Natural killer cell (primary cell): ENCODE measurements around the gene ADAMTS20. TPM values are rescaled to one million over a fixed set of nuclear protein-coding genes. Genes with fewer than 3 reads are reported as not detected.

Experiments
- ATAC-seq, 3 donors: fragments of 150-1000 bp in 2 of 3; fragments of 200-7000 bp in 1 of 3; cut with Tn5 transposase; 1 replicate in 1 of 3; 2 replicates in 2 of 3; pipeline ENCODE4 v1.10.0; 2021; ENCODE audit warnings: mild to moderate bottlenecking in 2 of 3, moderate library complexity in 2 of 3
- DNase-seq, 2 donors: peaks; one replicate each; pipeline versions ENCODE4 v3.0.0 to v3.0.0-alpha.2; 2013 to 2021; ENCODE audit warnings: mixed read lengths in 1 of 2
- H3K27ac ChIP-seq: one replicate; pipeline ENCODE4 v1.5.1; 2013; ENCODE audit warnings: mild to moderate bottlenecking, low read length
- H3K27me3 ChIP-seq: one replicate; pipeline ENCODE4 v1.6.1; 2013; ENCODE audit warnings: low read length; ENCODE audit not compliant: control insufficient read depth, insufficient read depth
- H3K36me3 ChIP-seq: one replicate; pipeline ENCODE4 v1.6.1; 2013; ENCODE audit warnings: low read length; ENCODE audit not compliant: control insufficient read depth, insufficient read depth
- H3K4me1 ChIP-seq: one replicate; pipeline ENCODE4 v1.6.1; 2013; ENCODE audit warnings: low read length; ENCODE audit not compliant: control insufficient read depth, insufficient read depth
- H3K4me3 ChIP-seq: one replicate; pipeline ENCODE4 v1.5.1; 2013; ENCODE audit warnings: low read length
- H3K9me3 ChIP-seq: one replicate; pipeline ENCODE4 v1.6.1; 2013; ENCODE audit warnings: low read length; ENCODE audit not compliant: control insufficient read depth, insufficient read depth
- H3K27ac Mint-ChIP-seq, 2 donors: one replicate each; pipeline ENCODE4 v1.8.0; 2022; ENCODE audit warnings: mild to moderate bottlenecking in 2 of 2, mixed read lengths in 2 of 2, moderate library complexity in 1 of 2
- H3K27me3 Mint-ChIP-seq, 2 donors: one replicate each; pipeline ENCODE4 v1.8.0; 2022; ENCODE audit warnings: low read depth in 2 of 2, mixed read lengths in 2 of 2
- H3K36me3 Mint-ChIP-seq: one replicate; pipeline ENCODE4 v1.8.0; 2022; ENCODE audit warnings: mixed read lengths
- H3K4me1 Mint-ChIP-seq, 2 donors: one replicate each; pipeline ENCODE4 v1.8.0; 2022; ENCODE audit warnings: mixed read lengths in 2 of 2
- H3K4me3 Mint-ChIP-seq: one replicate; pipeline ENCODE4 v1.8.0; 2022; ENCODE audit warnings: mild to moderate bottlenecking, moderate library complexity, mixed read lengths
- H3K9me3 Mint-ChIP-seq, 2 donors: one replicate each; pipeline ENCODE4 v1.8.0; 2022; ENCODE audit warnings: mixed read lengths in 2 of 2
- WGBS: methylation state at CpG from one replicate; pipeline ENCODE4 v1.1.7; 2013; ENCODE audit warnings: missing lambda C conversion rate; ENCODE audit not compliant: insufficient coverage; 5-methylcytosine and 5-hydroxymethylcytosine counted together
- intact Hi-C: fragments of 100-400 bp; cut with micrococcal nuclease; formaldehyde crosslinking; loops from one replicate; pipeline ENCODE4 v1.14.2; 2022
- total RNA-seq, 4 donors: library from RNA; stranded (reverse); fragments of 120-200 nt in 1 of 4; gene quantifications; one replicate each; pipeline versions ENCODE4 v1.2.3 to v1.2.4, GENCODE V29; 2013 to 2022
- TF ChIP-seq, protein P1 (sequence below): fragments of 200-600 bp; IDR thresholded peaks from one replicate; pipeline ENCODE4 v1.8.0; 2022; ENCODE audit warnings: antibody characterized with exemption

The ADAMTS20 gene
- total RNA-seq, 3 donors from 2014 or later (not counting 1 experiment from before 2014, with no cell fraction given), result not detected

GRCh38 chr12:43407816-43408645 lies 144.0 kb downstream of the ADAMTS20 start:
- Histone ChIP-seq H3K27me3 (no peaks in the 10 kb centered on the region), H3K4me3 (no peak overlapping the region), H3K36me3 (no peaks in the 10 kb centered on the region), H3K4me1 (no peaks in the 10 kb centered on the region), H3K9me3 (no peaks in the 10 kb centered on the region), H3K27ac (no peak overlapping the region)
- no peak for ATAC-seq
- intact Hi-C loops, result no loop called here
- Mint-ChIP-seq H3K27me3 (no peaks in the 10 kb centered on the region), H3K4me1 (no peaks in the 10 kb centered on the region), H3K27ac (no peak overlapping the region), H3K4me3 (no peak overlapping the region), H3K9me3 (peaks cover 0 to 5% of the 10 kb centered on the region in 2 donors), H3K36me3 (no peaks in the 10 kb centered on the region)
- DNase-seq, result no peak
- TF ChIP-seq, protein P1, sequence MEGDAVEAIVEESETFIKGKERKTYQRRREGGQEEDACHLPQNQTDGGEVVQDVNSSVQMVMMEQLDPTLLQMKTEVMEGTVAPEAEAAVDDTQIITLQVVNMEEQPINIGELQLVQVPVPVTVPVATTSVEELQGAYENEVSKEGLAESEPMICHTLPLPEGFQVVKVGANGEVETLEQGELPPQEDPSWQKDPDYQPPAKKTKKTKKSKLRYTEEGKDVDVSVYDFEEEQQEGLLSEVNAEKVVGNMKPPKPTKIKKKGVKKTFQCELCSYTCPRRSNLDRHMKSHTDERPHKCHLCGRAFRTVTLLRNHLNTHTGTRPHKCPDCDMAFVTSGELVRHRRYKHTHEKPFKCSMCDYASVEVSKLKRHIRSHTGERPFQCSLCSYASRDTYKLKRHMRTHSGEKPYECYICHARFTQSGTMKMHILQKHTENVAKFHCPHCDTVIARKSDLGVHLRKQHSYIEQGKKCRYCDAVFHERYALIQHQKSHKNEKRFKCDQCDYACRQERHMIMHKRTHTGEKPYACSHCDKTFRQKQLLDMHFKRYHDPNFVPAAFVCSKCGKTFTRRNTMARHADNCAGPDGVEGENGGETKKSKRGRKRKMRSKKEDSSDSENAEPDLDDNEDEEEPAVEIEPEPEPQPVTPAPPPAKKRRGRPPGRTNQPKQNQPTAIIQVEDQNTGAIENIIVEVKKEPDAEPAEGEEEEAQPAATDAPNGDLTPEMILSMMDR, result no peak
- 83% methylated on average over 1 of the region's 1 CpG for WGBS

DNA sequence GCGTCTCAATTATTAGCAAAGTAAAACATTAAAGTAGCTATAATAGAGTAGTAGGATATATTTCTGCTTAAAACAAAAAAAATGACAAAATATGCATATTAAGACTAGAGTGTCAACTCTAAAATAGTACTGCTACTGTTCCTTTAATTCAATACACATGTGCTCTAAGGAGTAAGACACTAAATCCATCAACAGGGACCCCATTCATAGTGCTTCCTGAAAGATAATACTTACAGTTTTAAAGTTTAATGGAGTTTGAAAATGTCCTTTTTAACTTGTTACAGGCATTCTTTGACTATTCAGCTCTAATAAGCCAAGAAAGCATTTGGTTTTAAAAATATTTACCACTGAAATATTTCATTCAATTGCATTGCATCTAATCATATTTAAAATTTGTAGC lies 145.2 kb downstream of the ADAMTS20 start:
- Histone ChIP-seq H3K36me3 (no peaks in the 10 kb centered on the region), H3K27me3 (no peaks in the 10 kb centered on the region), H3K9me3 (no peaks in the 10 kb centered on the region), H3K27ac (no peak overlapping the region), H3K4me3 (no peak overlapping the region), H3K4me1 (no peaks in the 10 kb centered on the region)
- no peak for DNase-seq
- Mint-ChIP-seq H3K4me1 (no peaks in the 10 kb centered on the region), H3K27ac (no peak overlapping the region), H3K9me3 (peaks cover 2 to 7% of the 10 kb centered on the region in 2 donors), H3K36me3 (no peaks in the 10 kb centered on the region), H3K27me3 (no peaks in the 10 kb centered on the region), H3K4me3 (no peak overlapping the region)
- intact Hi-C loops, result no loop called here
- TF ChIP-seq, protein P1, result no peak
- WGBS, result no CpG with 5 or more reads among the region's 1 CpG
- ATAC-seq, result no peak

- Mint-ChIP-seq H3K36me3 (no peaks in the 10 kb centered on the region), H3K27ac (no peak overlapping the region), H3K27me3 (no peaks in the 10 kb centered on the region), H3K4me1 (no peaks in the 10 kb centered on the region), H3K4me3 (no peak overlapping the region), H3K9me3 (peaks cover 7 to 8% of the 10 kb centered on the region in 2 donors)
- no peaks in the 10 kb centered on the region for H3K36me3 ChIP-seq
- no peaks in the 10 kb centered on the region for H3K27me3 ChIP-seq
- no peak overlapping the region for H3K27ac ChIP-seq
- TF ChIP-seq, protein P1, result no peak
- no peak overlapping the region for H3K4me3 ChIP-seq
- ATAC-seq (no peak), DNase-seq (no peak)
- H3K4me1 ChIP-seq, result no peaks in the 10 kb centered on the region
- no peaks in the 10 kb centered on the region for H3K9me3 ChIP-seq
- intact Hi-C loops, result no loop called here
Measured at GRCh38 chr12:43402436-43402835, 149.6 kb downstream of the ADAMTS20 start.

GRCh38 chr12:43401096-43401495 lies 150.9 kb downstream of the ADAMTS20 start:
- H3K36me3 ChIP-seq, result no peaks in the 10 kb centered on the region
- no peaks in the 10 kb centered on the region for H3K36me3 Mint-ChIP-seq
- no peaks in the 10 kb centered on the region for H3K4me1 Mint-ChIP-seq
- WGBS, result 67% methylated on average over 1 of the region's 1 CpG
- H3K4me3 ChIP-seq, result no peak overlapping the region
- peaks cover 8 to 11% of the 10 kb centered on the region in 2 donors for H3K9me3 Mint-ChIP-seq
- H3K4me3 Mint-ChIP-seq, result no peak overlapping the region
- ATAC-seq, result no peak
- no peaks in the 10 kb centered on the region for H3K27me3 Mint-ChIP-seq
- intact Hi-C loops, result no loop called here
- TF ChIP-seq, protein P1, result no peak
- no peak for DNase-seq
- no peak overlapping the region for H3K27ac Mint-ChIP-seq
- H3K4me1 ChIP-seq, result no peaks in the 10 kb centered on the region
- H3K9me3 ChIP-seq, result no peaks in the 10 kb centered on the region
- no peaks in the 10 kb centered on the region for H3K27me3 ChIP-seq
- H3K27ac ChIP-seq, result no peak overlapping the region
